ENCODE measurements around the gene CHMP2B.

The CHMP2B gene

GRCh38 chr3:87227104-87227834, at the start of gene CHMP2B:
Gene CHMP2B, plus strand, starts transcription at chr3:87227309. Its CDS starts 214 bp downstream, at chr3:87227523.
- peak; percentile 92 for DNase-seq (ENCODE audit: low spot score)

- no peak for DNase-seq (ENCODE audit: low spot score)
These were observed 47.5 kb upstream of the CHMP2B start for GRCh38 chr3:87179642-87180041.

- no peak for DNase-seq (ENCODE audit: low spot score)
These were observed 45.6 kb upstream of the CHMP2B start for GRCh38 chr3:87181551-87181950.

GRCh38 chr3:87182023-87182422, 45.1 kb upstream of the CHMP2B start:
- DNase-seq (ENCODE audit: low spot score), result no peak

GRCh38 chr3:87186608-87187159, 40.4 kb upstream of the CHMP2B start:
- no peak for DNase-seq (ENCODE audit: low spot score)

GRCh38 chr3:87191175-87191574, 35.9 kb upstream of the CHMP2B start:
- no peak for DNase-seq (ENCODE audit: low spot score)

- DNase-seq (ENCODE audit: low spot score), result no peak
These were observed 35.5 kb upstream of the CHMP2B start for GRCh38 chr3:87191641-87192040.

GRCh38 chr3:87196879-87197278, 30.2 kb upstream of the CHMP2B start:
- no peak for DNase-seq (ENCODE audit: low spot score)

GRCh38 chr3:87197531-87197930, 29.6 kb upstream of the CHMP2B start:
- no peak for DNase-seq (ENCODE audit: low spot score)

GRCh38 chr3:87198774-87199173, 28.3 kb upstream of the CHMP2B start:
- peak; percentile 15 for DNase-seq (ENCODE audit: low spot score)

- DNase-seq (ENCODE audit: low spot score), result no peak
These were observed 27.5 kb upstream of the CHMP2B start for GRCh38 chr3:87199628-87200027.

- no peak for DNase-seq (ENCODE audit: low spot score)
These were observed 27.0 kb upstream of the CHMP2B start for GRCh38 chr3:87200060-87200647.

- DNase-seq (ENCODE audit: low spot score), result no peak
These were observed 25.4 kb upstream of the CHMP2B start for GRCh38 chr3:87201727-87202126.

GRCh38 chr3:87203809-87204208, 23.3 kb upstream of the CHMP2B start:
- DNase-seq (ENCODE audit: low spot score), result no peak

GRCh38 chr3:87206070-87206469, 21.0 kb upstream of the CHMP2B start:
- peak; percentile 60 for DNase-seq (ENCODE audit: low spot score)

- no peak for DNase-seq (ENCODE audit: low spot score)
These were observed 20.5 kb upstream of the CHMP2B start for GRCh38 chr3:87206635-87207034.

GRCh38 chr3:87207460-87207859, 19.6 kb upstream of the CHMP2B start:
- DNase-seq (ENCODE audit: low spot score), result no peak

GRCh38 chr3:87209111-87209510, 18.0 kb upstream of the CHMP2B start:
- DNase-seq (ENCODE audit: low spot score), result no peak

GRCh38 chr3:87218560-87218959, 8.5 kb upstream of the CHMP2B start:
- no peak for DNase-seq (ENCODE audit: low spot score)

- DNase-seq (ENCODE audit: low spot score), result no peak
These were observed 7.5 kb upstream of the CHMP2B start for GRCh38 chr3:87219611-87220010.

- no peak for DNase-seq (ENCODE audit: low spot score)
These were observed 1.4 kb upstream of the CHMP2B start for GRCh38 chr3:87225659-87226058.

GRCh38 chr3:87227835-87228144, 681 bp downstream of the CHMP2B start:
- no peak for DNase-seq (ENCODE audit: low spot score)

GRCh38 chr3:87228316-87228715, 1.2 kb downstream of the CHMP2B start:
- DNase-seq (ENCODE audit: low spot score), result no peak

GRCh38 chr3:87229113-87229512, 2.0 kb downstream of the CHMP2B start:
- no peak for DNase-seq (ENCODE audit: low spot score)

Measured in COLO829 (cell line).